Measurements from ENCODE around the gene FBXL5.
A peak's percentile ranks its signal among the peaks of the same experiment; 100 is the strongest.

The FBXL5 gene

GRCh38 chr4:15655223-15656037, at the start of gene FBXL5:
Gene FBXL5 (minus strand): TSS chr4:15655357. CDS start chr4:15655287, 70 bp downstream.
- DNase-seq (ENCODE audit: low spot score), result peak; percentile 100

- DNase-seq (ENCODE audit: low spot score), result no peak
These were observed 49.0 kb upstream of the FBXL5 start for GRCh38 chr4:15704129-15704528.

GRCh38 chr4:15703439-15703838, 48.3 kb upstream of the FBXL5 start:
- DNase-seq (ENCODE audit: low spot score), result no peak

GRCh38 chr4:15702941-15703403, 47.8 kb upstream of the FBXL5 start, which contains the start of gene BST1:
Gene BST1 (plus strand): TSS chr4:15703065. CDS start chr4:15703145, 80 bp downstream.
- DNase-seq (ENCODE audit: low spot score), result no peak

GRCh38 chr4:15696866-15697265, 41.7 kb upstream of the FBXL5 start:
- no peak for DNase-seq (ENCODE audit: low spot score)

- DNase-seq (ENCODE audit: low spot score), result no peak
These were observed 40.6 kb upstream of the FBXL5 start for GRCh38 chr4:15695729-15696128.

- no peak for DNase-seq (ENCODE audit: low spot score)
These were observed 40.1 kb upstream of the FBXL5 start for GRCh38 chr4:15695240-15695699.

- no peak for DNase-seq (ENCODE audit: low spot score)
These were observed 39.3 kb upstream of the FBXL5 start for GRCh38 chr4:15694431-15694830.

GRCh38 chr4:15692602-15693001, 37.4 kb upstream of the FBXL5 start:
- DNase-seq (ENCODE audit: low spot score), result no peak

GRCh38 chr4:15691346-15692135, 36.4 kb upstream of the FBXL5 start:
- no peak for DNase-seq (ENCODE audit: low spot score)

GRCh38 chr4:15690020-15690809, 35.1 kb upstream of the FBXL5 start:
- DNase-seq (ENCODE audit: low spot score), result no peak

GRCh38 chr4:15689540-15689939, 34.4 kb upstream of the FBXL5 start:
- DNase-seq (ENCODE audit: low spot score), result no peak

- DNase-seq (ENCODE audit: low spot score), result no peak
These were observed 32.9 kb upstream of the FBXL5 start for GRCh38 chr4:15688051-15688450.

- DNase-seq (ENCODE audit: low spot score), result no peak
These were observed 29.3 kb upstream of the FBXL5 start for GRCh38 chr4:15684498-15684897.

- no peak for DNase-seq (ENCODE audit: low spot score)
These were observed 28.0 kb upstream of the FBXL5 start for GRCh38 chr4:15683143-15683495.

- no peak for DNase-seq (ENCODE audit: low spot score)
These were observed 27.3 kb upstream of the FBXL5 start for GRCh38 chr4:15682242-15683142.

GRCh38 chr4:15681372-15682241, 26.4 kb upstream of the FBXL5 start, which contains the start of gene FAM200B:
Gene FAM200B (plus strand): TSS chr4:15681827. CDS start chr4:15686978, 5,151 bp downstream.
- peak; percentile 99 for DNase-seq (ENCODE audit: low spot score)

GRCh38 chr4:15681067-15681371, 25.9 kb upstream of the FBXL5 start:
- no peak for DNase-seq (ENCODE audit: low spot score)

GRCh38 chr4:15677507-15677988, 22.4 kb upstream of the FBXL5 start:
- DNase-seq (ENCODE audit: low spot score), result no peak

GRCh38 chr4:15676899-15677298, 21.7 kb upstream of the FBXL5 start:
- DNase-seq (ENCODE audit: low spot score), result no peak

All from D341Med (cell line).